ENCODE measurements around the gene PTPN18. TPM values are rescaled to one million over a fixed set of nuclear protein-coding genes. Genes with fewer than 3 reads are reported as not detected.
A peak's percentile ranks its signal among the peaks of the same experiment; 100 is the strongest.

The PTPN18 gene
- total RNA-seq, 1 experiment from 2014 or later, result 16.3 TPM

DNA sequence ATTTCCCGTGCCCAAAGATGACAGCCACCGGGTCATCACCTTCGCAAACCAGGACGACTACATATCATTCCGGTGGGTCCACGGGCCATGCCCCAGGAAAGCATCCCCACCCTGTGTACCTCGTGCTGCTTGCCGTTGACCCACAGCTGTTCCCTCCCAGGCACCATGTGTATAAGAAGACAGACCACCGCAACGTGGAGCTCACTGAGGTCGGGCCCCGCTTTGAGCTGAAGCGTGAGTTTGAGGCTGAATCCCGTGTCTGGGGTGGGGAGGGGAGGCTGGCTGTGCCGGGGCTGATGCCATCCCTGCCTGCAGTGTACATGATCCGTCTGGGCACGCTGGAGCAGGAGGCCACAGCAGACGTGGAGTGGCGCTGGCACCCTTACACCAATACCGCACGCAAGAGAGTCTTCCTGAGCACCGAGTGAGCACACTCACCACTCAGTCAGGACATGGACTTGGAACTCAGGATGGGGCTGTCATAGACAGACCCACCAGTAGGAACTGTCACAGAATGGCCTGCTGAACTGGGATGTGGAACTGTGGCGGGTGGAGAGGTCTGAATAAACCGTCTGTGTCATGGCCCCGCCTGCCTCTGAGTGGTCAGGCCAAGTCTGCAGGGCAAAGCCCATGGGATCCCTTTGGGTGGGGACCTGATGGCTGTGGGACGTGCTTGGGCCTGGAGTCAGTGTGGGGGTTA is 9.7 kb upstream of the PTPN18 start:
- Histone ChIP-seq H3K23ac (ENCODE audit: insufficient read length, low read depth, low read length) (no peak overlapping the region), H2AK5ac (ENCODE audit: insufficient read length, low read length) (no peak overlapping the region), H2BK12ac (ENCODE audit: insufficient read length, low read depth, low read length) (no peak overlapping the region), H2BK5ac (ENCODE audit: insufficient read length, low read length) (no peak overlapping the region), H4K8ac (replicated peaks; ENCODE audit: insufficient read length, low read depth, low read length) (no peak overlapping the region), H3K4me2 (ENCODE audit: insufficient read depth, insufficient read length, low read length) (no peak overlapping the region), H3K79me1 (ENCODE audit: insufficient read depth, low read depth, low read length, poor library complexity, severe bottlenecking) (no peaks in the 10 kb centered on the region), H3T11ph (ENCODE audit: low read length) (no peak overlapping the region), H4K91ac (ENCODE audit: insufficient read length, low read depth, low read length) (no peak overlapping the region), H3K27me3 (ENCODE audit: insufficient read depth, low read length) (no peaks in the 10 kb centered on the region), H2BK15ac (ENCODE audit: low read depth, low read length) (no peak overlapping the region), H3K4ac (ENCODE audit: low read depth, low read length) (no peak overlapping the region), H2BK20ac (ENCODE audit: low read depth, low read length, poor library complexity, severe bottlenecking) (no peak overlapping the region), H4K20me1 (ENCODE audit: control insufficient read depth, insufficient read depth, insufficient read length) (no peaks in the 10 kb centered on the region), H2AFZ (ENCODE audit: low read length) (no peak overlapping the region), H3K79me2 (ENCODE audit: insufficient read depth, low read length) (no peaks in the 10 kb centered on the region; the same call in 1 of the 2 replicates), H3K56ac (ENCODE audit: insufficient read length, low read depth, low read length) (no peak overlapping the region), H3K23me2 (ENCODE audit: insufficient read length, low read depth, low read length, poor library complexity, severe bottlenecking) (peaks cover 5% of the 10 kb centered on the region), H2BK120ac (ENCODE audit: low read depth, low read length, poor library complexity, severe bottlenecking) (no peak overlapping the region), H3K9me3 (ENCODE audit: control insufficient read depth, low read depth, low read length) (no peaks in the 10 kb centered on the region), H3K27ac (ENCODE audit: insufficient read length, low read depth, low read length) (no peak overlapping the region), H3K4me1 (ENCODE audit: insufficient read depth, low read length) (0 out of 2 replicates have a peak, but pooled peaks cover under 1% of the 10 kb centered on the region), H3K14ac (ENCODE audit: insufficient read depth, low read length) (no peak overlapping the region), H4K5ac (ENCODE audit: insufficient read length, low read depth, low read length) (no peak overlapping the region), H3K9ac (ENCODE audit: extremely low read depth, insufficient read length, low read length) (no peak overlapping the region), H3K18ac (ENCODE audit: insufficient read length, low read depth, low read length) (no peak overlapping the region)
- no peak for DNase-seq
- H3K27me3 Mint-ChIP-seq (ENCODE audit: low read depth), result no peaks in the 10 kb centered on the region
- peaks cover 44 to 62% (median 46%) of the 10 kb centered on the region in 3 experiments for H3K36me3 Mint-ChIP-seq (ENCODE audit: insufficient read depth in 1 of 3, low read depth in 3 of 3)
- H3K4me3 Mint-ChIP-seq, result no peak overlapping the region
- H3K27ac Mint-ChIP-seq, result peak overlapping the region in 1 of 3 experiments; percentile 70; a peak in 1 of 7 replicates
- peaks cover 5% of the 10 kb centered on the region in 2 experiments for H3K4me1 Mint-ChIP-seq
- WGBS (ENCODE audit: extremely low coverage, insufficient read length, low lambda C conversion rate), result no CpG with 5 or more reads among the region's 26 CpGs
- TF ChIP-seq, protein P1, sequence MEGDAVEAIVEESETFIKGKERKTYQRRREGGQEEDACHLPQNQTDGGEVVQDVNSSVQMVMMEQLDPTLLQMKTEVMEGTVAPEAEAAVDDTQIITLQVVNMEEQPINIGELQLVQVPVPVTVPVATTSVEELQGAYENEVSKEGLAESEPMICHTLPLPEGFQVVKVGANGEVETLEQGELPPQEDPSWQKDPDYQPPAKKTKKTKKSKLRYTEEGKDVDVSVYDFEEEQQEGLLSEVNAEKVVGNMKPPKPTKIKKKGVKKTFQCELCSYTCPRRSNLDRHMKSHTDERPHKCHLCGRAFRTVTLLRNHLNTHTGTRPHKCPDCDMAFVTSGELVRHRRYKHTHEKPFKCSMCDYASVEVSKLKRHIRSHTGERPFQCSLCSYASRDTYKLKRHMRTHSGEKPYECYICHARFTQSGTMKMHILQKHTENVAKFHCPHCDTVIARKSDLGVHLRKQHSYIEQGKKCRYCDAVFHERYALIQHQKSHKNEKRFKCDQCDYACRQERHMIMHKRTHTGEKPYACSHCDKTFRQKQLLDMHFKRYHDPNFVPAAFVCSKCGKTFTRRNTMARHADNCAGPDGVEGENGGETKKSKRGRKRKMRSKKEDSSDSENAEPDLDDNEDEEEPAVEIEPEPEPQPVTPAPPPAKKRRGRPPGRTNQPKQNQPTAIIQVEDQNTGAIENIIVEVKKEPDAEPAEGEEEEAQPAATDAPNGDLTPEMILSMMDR (conservative IDR thresholded peaks at IDR 0.05), result no peak
- H3K9me3 Mint-ChIP-seq, result no peaks in the 10 kb centered on the region; a peak in 1 of 5 replicates
